ENCODE measurements around the gene TCP11. TPM values are rescaled to one million over a fixed set of nuclear protein-coding genes. Genes with fewer than 3 reads are reported as not detected.

The TCP11 gene
- total and polyA plus RNA-seq, 11 donors: 0.04 TPM; not detected in 10

- Histone ChIP-seq H3K4me3 (no peak overlapping the region), H3K9me3 (no peaks in the 10 kb centered on the region), H3K36me3 (peaks cover 0 to 99% (median 98%) of the 10 kb centered on the region in 9 donors), H3K27ac (peak overlapping the region in 1 of 12 donors; percentile 63), H3K27me3 (no peaks in the 10 kb centered on the region), H3K4me1 (peaks cover 0 to 53% (median 18%) of the 10 kb centered on the region in 12 donors)
- intact Hi-C loops (cut with DNase I): no loop called here
- ATAC-seq (no peak), DNase-seq (peak in 2 of 5 donors; percentile 14 to 15)
- TF ChIP-seq CTCF (IDR thresholded peaks at IDR 0.05) (no peak), POLR2A (IDR thresholded peaks at IDR 0.05) (no peak)
- 90 to 93% (median 91%) methylated on average over 11 to 12 of the region's 12 CpGs for WGBS, 4 donors
Measured at GRCh38 chr6:35084511-35085203, 56.5 kb downstream of the TCP11 start.

GRCh38 chr6:35084041-35084491, 57.1 kb downstream of the TCP11 start:
- TF ChIP-seq POLR2A (IDR thresholded peaks at IDR 0.05) (no peak), CTCF (IDR thresholded peaks at IDR 0.05) (no peak)
- peaks cover 0 to 100% (median 99%) of the 10 kb centered on the region in 9 donors for H3K36me3 ChIP-seq
- WGBS, 4 donors: 73 to 90% (median 80%) methylated on average over 13 to 14 of the region's 14 CpGs
- no peaks in the 10 kb centered on the region for H3K9me3 ChIP-seq
- peaks cover 0 to 47% (median 17%) of the 10 kb centered on the region in 12 donors for H3K4me1 ChIP-seq
- H3K27me3 ChIP-seq: no peaks in the 10 kb centered on the region
- H3K4me3 ChIP-seq: no peak overlapping the region
- H3K27ac ChIP-seq: peak overlapping the region in 1 of 12 donors; percentile 63
- ATAC-seq (peak in 2 of 4 donors; percentile 11 to 12), DNase-seq (peak in 2 of 5 donors; percentile 14 to 21)
- intact Hi-C loops (cut with DNase I): no loop called here

GRCh38 chr6:35083507-35083906, 57.6 kb downstream of the TCP11 start:
- H3K4me3 ChIP-seq: no peak overlapping the region
- DNase-seq (peak in 2 of 5 donors; percentile 10 to 18), ATAC-seq (no peak)
- no peaks in the 10 kb centered on the region for H3K9me3 ChIP-seq
- peaks cover 0 to 42% (median 16%) of the 10 kb centered on the region in 12 donors for H3K4me1 ChIP-seq
- H3K27me3 ChIP-seq: no peaks in the 10 kb centered on the region
- 88 to 93% (median 90%) methylated on average over 9 of the region's 9 CpGs for WGBS, 4 donors
- no peak for TF ChIP-seq CTCF (IDR thresholded peaks at IDR 0.05)
- no peak for TF ChIP-seq POLR2A (IDR thresholded peaks at IDR 0.05)
- intact Hi-C loops (cut with DNase I): no loop called here
- peaks cover 4 to 100% (median 99%) of the 10 kb centered on the region in 9 donors for H3K36me3 ChIP-seq
- peak overlapping the region in 1 of 12 donors; percentile 63 for H3K27ac ChIP-seq

GRCh38 chr6:35082733-35083403, 58.3 kb downstream of the TCP11 start:
- no peak for ATAC-seq
- H3K27ac ChIP-seq: peak overlapping the region in 4 of 12 donors; percentile 18 to 59 (median 48)
- 93 to 97% (median 95%) methylated on average over 9 to 13 of the region's 13 CpGs for WGBS, 4 donors
- H3K27me3 ChIP-seq: no peaks in the 10 kb centered on the region
- peaks cover 5 to 100% (median 99%) of the 10 kb centered on the region in 9 donors for H3K36me3 ChIP-seq
- intact Hi-C loops (cut with DNase I): no loop called here
- peaks cover 0 to 36% (median 16%) of the 10 kb centered on the region in 12 donors for H3K4me1 ChIP-seq
- no peaks in the 10 kb centered on the region for H3K9me3 ChIP-seq
- no peak overlapping the region for H3K4me3 ChIP-seq
- no peak for TF ChIP-seq CTCF (IDR thresholded peaks at IDR 0.05)
- TF ChIP-seq POLR2A (IDR thresholded peaks at IDR 0.05): no peak
- peak in 3 of 5 donors; percentile 8 to 51 (median 15) for DNase-seq
